RPMI8226 (cell line): Measurements from ENCODE around the gene USH1C.

ENCODE experiments used
- DNase-seq: peaks from one replicate; pipeline ENCODE4 v3.0.0-alpha.2; 2015

USH1C gene

DNA sequence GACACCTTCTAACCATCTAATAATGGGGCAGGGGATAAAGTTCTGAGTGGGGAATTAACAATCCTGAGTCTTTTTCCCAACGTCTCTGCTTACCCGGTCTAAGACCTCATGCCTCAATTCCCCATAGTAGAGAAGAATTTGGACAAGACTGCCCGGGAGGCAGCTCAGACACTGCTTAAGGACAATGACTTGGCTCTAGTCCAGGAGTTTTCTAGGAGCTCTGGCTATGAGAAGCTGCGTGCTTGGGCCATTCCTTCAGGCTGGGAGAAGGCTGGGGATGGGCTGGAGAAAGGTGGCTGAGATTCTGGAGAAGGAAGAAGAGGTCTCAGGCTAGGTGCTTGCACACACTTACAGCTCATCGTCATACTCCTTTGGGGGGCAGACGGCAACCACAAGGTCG lies 47.8 kb downstream of the USH1C start:
- DNase-seq = no peak

DNA sequence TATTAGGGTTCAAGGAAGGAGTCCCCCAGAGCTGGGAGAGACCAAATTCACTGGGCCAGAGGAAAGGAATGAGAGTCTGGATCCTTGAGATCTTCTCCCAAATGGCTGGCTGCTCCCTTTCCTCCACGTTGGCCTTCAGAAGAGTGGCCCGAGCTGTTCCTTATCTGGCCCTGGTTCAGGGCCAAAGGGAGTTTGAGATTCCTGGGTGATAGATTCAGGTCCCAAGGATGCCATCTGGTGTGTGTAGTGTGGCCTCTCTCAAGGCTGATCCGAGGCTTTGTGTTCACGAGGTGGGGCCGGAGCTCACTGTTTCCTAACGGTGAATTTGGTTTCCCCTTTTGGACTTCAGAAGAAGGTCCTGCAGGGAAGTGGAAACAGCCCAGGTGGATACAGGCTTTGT lies 50.2 kb downstream of the USH1C start:
- no peak for DNase-seq

DNA sequence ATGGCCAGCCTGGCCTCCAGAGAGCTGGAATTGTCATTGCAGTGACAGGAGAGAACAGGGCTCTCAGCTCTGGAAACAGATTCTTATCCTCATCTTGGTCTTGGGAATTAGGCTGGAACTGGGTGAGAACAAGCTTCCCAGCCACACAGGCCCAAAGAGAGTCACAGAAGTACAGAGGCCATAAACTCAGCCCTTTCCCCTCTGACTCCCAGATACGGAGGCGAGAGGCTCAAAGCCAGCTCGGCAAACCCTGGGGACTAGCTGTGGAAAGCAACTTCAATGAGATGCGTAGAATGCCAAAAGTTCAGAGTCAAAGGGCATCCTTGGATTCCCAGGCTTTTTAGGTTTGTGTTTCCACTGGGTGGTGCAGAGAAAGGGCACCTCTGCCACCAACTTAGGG lies 53.3 kb downstream of the USH1C start:
- DNase-seq = no peak

DNA sequence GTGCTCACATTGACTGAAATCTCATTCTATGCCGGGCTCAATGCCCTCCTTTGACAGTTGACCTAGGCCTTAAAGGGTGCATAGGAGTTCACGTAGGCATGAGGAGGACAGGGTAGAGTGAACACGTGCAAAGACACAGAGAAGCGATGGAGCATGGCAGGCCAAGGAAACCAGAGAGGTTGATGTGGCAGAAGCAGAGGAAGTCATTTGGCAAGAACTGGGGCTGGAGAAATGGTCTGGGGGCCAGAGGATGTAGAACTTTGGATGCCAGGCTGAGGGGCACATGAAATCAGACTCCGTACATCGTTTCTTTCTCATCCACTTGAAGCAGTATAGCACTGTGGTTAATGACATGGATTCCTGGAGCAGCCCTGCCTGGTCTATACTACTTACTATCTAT lies 54.0 kb downstream of the USH1C start:
- no peak for DNase-seq

DNA sequence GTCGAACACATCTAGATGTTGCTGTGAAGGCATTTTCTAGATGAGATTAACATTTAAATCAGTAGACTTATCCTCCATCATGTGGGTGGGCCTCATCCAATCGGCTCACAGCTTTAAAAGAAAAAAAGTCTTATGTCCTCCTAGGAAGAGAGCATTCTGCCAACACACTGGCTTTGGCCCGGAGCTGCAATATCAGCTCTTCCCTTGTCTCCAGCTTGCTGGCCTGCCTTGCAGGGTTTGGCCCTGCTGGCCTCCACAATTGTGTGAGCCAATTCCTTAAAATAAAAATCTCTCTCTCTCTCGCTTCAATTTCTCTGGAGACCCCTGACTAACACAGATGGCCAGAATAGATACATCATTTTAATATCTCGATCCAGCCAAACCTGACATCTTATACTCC lies 54.5 kb downstream of the USH1C start:
- no peak for DNase-seq

DNA sequence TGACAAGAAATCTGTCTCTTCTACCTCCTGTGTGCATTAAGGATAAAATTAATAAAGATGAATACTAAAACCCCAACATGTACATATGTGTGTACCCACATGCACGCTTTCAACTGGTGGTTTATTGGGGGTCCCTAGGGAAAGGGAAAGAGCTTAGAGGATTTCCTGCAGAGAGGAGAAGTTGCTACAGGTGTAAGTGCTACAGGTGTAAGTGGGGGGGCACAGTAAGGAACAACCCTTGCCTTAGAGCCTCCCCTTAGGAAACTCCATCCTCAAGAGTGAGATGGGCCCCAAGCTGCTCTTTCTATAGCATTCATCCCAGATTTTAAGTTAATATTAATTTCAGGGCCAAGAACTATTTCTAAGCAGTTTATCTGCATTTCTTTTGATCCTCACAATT lies 55.7 kb downstream of the USH1C start:
- DNase-seq = no peak

DNA sequence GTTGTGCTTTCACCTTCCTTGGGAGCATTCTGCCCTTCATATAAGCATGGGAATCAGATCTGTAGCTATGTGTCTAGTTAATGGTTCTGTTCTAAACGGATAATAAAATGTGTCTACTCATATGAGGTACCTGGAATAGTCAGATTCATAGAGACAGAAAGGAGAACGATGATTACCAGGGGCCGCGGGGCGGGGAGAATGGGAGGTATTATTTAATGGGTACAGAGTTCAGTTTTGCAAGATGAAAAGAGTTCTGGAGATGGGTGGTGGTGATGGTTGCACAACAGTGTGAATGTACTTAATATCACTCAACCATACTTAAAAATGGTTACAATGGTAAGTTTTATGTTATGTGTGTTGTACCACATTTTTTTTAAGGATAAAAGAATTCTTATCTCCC lies 57.6 kb downstream of the USH1C start:
- DNase-seq = no peak

DNA sequence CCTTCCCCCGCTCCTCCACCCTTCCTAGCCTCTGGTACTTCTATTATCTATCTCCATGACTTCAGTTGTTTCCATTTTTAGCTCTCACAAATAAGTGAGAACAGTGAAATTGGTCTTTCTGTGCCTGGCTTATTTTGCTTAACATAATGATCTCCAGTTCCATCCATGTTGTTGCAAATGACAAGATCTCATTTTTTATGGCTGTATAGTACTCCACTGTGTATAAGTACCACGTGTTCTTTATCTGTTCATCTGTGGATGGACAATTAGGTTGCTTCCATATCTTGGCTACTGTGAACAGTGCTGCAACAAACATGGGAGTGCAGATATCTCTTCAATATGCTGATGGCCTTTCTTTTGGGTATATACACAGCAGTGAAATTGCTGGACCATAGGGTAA lies 60.7 kb downstream of the USH1C start:
- DNase-seq = no peak

DNA sequence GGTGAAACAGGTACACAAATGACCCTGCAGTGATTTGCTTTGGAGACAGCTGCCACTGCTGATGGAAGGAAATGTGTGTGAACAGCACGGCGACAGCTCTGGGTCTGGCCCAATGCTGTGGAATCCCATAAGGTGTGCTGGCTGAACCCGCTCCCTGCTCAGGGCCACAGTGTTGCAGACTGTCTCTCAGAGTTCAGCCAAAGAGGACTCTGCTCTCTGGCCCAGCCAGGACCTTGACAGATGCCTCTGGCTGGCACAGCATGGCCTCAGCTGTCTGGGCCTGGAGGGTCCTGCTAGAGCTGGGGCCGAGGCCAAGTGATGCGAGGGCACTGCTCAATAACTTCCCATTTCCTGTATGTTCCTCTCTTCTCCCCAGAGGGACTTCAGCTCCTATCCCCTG lies 62.3 kb downstream of the USH1C start:
- no peak for DNase-seq

DNA sequence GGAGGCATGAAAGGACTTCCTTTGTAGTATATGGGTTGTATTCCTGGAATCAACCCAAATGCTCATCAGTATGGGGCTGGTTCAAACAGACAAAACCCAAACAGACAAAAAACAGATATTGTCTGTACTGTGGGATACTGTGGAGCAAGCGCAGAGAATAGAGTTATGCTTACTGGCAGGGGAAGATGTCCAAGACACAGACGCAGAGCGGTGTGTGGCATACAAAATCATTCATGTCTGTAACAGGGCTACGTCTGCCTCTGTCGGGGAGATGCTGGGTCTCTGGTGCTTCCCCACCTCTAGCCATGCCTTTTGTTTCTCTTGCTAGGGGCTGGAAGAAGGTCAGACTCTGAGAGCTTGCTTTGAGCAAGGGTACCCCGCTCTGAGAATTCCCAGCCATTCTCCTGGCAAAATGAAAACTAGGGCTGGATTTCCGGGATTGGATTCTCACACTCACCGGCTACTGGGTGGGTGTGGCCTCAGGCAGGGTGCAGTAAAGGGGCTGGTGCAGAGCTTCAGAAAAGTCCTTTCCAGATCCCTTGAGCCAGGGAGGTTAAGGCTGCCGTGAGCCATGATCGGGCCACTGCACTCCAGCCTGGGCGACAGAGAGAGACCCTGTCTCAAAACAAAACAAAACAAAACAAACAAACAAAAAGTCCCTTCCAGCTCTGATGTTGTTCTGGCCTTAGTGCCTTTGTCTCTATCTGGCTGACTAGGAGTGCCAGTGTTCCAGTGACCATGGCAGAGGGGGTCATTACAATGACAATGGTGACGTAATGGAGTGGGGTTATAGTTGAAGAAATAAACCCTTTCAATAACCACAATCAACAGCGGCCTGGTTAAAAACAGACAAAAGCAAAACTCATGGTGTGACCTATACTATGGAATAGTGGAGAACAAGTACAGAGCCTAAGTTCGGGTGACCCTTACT lies 64.7 kb downstream of the USH1C start:
- DNase-seq = no peak

DNA sequence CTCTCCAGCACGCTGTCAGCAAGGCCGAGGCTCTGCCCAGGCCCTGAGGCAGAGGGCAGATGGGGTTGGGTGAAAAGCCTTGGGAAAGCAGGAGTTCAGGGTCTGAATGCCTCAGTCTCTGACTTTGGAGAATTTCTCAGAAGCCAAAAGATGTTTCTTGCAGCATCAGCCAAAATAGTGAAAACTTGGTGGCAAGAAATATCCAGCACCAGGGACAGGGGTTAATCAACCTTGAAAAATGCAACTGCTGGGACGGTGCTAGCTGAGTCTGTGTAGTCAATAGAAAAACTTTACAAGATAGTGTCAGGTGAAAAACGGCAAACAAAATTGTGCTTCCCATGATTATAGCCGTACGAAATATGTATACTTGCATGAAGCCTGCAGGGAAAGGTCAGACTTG lies 66.1 kb downstream of the USH1C start:
- no peak for DNase-seq

DNA sequence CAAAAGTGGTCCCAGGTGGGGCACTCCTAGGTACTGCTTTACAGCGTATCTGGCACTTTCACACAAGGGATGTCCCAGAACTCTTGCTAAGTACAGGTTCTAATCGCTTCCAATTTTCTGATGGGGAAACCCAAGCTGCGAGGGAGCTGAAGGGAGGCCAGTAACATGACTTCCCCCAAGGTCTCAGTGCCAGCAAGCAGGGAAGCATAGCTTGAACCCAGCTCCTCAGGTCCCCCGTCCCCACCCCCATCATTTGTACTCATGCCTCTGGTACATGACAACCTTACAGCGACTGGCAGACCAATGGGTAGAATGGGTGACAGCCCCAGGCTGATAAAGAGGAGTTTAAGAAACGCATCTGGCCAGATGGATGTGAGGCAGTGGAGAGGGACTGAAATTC lies 66.9 kb downstream of the USH1C start:
- no peak for DNase-seq

DNA sequence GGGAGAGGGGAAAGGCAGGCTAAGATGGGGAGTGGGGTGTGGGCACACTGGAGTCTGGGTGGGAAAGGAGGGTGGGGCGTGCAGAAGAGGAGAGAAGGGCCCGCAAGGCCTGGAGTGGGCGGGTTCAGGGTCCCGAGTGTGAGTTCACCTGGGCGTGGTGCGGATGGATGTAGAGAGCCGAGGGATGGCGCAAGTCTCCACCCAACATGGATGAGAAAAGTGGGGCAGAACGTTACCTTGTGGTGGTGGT lies 67.2 kb downstream of the USH1C start:
- no peak for DNase-seq

DNA sequence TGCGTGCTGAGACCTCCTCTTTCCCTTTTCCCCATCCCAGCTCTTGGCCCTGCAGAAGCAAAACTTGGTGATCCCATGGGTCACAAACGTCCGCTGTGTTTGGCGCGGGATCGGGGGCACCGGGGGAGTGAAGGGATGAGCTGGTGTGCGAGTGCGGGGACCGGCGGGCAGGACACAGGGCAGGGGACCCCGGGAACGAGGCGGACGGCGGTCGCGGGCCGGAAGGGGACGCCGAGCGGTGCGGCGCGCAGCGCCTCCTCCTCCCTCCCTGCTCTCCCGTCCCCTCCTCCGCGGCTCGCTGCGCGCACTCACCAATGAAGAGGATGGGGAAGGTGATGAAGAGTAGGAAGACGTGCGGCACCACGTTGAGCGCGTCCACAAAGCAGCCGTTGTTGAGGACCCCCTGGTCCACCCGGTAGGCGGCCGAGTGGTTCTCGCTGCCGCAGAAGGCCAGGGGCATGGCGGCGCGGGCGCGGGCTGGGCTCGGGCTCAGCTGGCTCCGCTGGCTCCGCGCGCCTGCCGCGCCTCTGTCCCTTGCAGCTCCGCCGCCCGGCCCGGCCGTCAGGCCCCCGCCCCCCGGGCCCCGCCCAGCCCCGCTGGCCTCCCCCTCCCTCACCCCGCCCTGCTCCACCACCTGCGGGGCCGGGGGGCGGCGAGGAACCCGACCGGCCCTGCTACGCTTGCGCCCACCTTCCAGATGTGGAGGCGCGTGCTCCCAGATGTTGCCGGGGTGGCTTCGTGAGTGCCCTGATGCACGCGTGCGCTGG lies 67.7 kb downstream of the USH1C start, which contains the start of gene ABCC8:
TSS of gene ABCC8 (minus strand) at position 529 of the 767 bp plus-strand sequence. CDS start at position 460, 69 bp downstream.
- no peak for DNase-seq

DNA sequence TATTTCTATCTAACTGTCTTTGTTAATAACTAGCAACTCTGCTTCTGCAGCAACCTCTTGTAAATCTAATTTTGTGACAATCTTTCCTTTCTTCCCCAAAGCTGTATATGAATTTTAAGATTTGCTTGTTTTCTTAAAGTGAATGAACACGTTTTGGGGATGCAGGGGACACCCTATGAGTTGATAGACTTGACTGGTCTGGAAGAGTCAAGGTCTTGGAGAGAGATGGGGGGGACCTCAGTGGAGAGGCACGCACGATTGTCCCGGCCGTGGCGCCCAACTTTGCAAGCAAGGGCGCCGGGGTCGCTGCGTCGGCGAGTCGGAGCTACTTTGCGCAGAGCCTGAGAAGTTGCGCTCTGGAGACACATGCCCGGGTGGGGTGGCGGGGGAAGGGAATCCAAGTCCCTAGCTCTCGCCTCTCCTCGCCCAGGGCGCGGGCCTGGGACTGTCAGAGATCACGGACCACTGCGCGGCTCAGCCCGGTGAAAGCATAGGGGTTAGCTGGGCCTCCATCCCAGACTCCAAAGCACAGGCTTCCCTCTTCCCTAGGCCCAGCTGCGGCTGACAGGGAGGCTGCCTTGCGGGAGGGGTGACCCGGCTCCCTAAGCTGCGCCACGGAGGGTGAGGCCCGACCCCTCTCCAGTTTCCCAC lies 68.4 kb downstream of the USH1C start:
- no peak for DNase-seq

DNA sequence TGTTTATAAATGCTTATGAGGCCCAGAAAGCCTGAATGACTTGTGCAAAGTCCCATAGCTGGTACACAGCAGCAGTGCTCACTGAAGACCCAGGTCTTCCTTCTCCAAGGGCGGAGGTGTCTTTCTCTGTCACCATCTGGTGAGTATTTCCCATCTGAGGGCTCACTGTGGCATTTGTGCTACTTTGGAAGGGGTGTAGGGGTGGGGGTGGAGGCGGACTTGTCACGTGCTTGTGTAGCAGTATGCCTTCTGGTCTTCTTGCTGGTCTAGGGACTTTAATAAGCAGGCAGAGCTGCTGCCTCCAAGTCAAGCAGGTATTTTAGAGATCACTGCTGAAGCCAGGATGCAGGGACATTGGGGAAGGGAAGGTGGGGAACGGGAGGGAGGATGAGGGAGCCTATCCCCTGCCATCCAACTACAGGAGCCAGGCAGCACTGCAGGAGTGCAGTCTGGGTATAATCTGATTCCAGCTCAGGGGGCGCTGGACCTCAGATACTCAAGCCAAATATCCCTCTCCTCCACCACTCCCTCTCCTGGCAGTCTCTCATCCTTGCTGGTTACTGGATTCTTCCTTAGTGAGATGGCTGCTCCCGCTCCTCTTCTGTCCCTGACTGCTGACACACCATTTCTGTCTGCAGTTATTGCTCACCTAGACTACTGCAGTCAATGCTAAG lies 71.0 kb downstream of the USH1C start:
- DNase-seq = peak; percentile 13

DNA sequence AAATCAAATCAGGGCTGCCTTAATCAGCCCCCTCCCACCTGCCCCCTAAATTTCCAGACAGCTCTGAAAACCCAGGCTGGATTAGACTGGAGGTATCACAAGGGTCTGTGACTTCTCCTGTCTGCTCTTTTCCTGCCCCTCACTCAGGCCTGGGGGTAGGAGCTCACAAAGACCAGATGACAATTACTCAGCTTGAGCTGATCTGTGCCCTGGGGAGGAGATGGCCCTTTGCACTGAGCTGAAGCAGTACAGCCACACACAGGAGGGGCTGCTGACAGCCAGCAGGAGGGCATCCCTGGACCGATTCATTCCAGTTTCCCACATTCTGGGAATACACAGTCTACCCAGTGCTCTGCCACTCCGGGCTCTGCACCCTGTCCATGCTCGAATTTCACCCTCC lies 71.7 kb downstream of the USH1C start:
- DNase-seq = no peak

DNA sequence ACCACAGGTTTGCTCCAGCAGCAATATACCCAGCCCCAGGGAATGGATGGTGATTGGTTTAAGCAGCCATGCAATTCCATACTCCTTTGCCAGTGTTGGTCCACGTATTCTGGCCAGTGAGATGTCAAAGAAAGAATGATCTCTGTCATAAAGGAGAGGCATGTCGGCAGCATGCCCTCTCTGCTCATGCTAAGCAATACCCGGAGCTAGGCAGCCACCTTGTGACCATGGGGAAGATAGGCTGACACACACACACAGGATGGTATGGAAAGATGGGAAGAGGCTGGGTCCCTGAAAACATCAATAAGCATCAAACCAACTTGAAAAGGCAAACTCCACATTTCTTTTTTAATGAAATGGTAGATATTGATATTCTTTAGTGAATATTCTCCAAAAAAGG lies 72.7 kb downstream of the USH1C start:
- peak; percentile 16 for DNase-seq

DNA sequence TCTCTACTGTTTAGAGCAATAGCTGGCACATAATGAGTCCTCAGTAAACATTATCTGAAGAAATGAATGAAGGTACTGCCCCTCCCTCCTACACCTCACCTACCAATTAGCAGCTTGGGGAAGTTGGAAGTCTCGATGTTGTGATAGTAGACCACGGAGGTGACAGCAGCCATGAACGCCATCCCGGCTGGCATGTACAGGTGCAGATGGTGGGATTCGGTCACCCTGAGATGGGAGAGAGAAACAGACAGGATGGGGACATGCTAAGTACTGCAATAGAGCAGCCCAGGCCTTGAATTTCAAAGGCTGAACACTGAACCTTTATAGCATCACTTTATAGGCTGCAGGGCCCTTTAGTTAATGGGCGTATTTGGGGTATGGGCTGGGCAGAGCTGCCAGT lies 74.2 kb downstream of the USH1C start:
- no peak for DNase-seq

DNA sequence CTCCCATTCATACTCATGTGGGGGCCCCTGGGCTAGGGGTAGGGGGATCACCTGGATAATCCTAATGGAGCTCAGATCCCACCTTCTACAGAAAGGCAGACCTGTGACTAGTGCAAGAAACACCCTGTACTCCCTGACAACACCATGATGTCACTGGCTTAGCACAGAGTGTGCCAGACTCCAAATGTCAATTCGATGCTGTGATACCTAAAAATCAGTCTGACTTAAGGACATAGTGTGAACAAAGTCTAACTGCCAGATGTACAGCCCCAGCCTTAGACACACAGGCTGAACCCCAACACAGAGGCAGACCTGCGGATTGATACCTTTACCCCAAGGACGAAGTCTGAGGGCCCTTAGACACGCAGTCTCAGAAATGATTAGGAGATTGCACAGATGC lies 76.1 kb downstream of the USH1C start:
- DNase-seq = no peak

DNA sequence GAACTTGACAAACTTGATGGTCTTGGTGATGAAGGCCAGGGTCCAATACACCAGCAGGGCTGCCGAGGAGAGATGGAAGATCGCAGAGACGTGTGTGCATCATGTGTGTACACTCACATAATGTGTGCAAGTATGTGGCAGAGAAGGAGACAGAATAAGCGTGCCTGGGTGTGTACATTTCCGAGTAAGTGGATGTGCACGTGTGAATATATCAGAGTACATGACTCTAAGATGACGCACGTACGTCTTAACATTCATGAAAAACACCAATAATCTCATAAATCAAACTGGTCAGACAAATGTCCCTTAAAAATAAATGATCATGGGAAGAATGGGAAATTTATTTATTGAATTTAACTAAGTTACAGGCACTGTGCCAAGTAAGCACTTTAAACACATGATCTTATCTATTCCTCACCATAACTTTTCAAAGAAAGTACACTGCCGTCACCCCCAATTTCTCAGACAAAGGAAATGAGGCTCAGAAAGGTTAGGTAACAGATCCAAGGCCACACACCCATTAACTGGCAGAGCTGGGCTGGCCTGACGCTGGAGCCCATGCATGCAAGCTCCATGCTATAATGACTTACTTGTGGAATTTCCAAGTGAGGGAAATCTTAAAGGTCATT lies 80.6 kb downstream of the USH1C start:
- DNase-seq = no peak

DNA sequence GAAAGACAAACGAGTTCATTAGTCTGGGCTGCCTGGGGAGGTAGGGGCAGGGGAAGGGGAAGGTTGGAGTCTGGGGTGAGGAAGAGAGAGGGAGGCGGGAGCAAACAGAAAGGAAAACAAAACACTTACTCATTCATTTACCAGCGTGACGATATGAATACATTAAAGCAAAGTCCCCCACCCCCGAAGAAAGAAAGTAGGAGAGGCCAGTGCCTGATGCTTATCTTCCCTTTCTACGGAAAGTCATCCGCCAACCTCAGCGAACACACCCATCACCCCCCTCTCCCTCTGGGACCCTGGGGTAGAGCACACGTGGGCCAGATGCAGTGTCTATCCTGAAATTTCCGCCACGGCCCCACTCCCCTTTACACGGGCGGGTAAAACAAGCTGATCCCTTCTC lies 81.3 kb downstream of the USH1C start:
- DNase-seq = no peak

DNA sequence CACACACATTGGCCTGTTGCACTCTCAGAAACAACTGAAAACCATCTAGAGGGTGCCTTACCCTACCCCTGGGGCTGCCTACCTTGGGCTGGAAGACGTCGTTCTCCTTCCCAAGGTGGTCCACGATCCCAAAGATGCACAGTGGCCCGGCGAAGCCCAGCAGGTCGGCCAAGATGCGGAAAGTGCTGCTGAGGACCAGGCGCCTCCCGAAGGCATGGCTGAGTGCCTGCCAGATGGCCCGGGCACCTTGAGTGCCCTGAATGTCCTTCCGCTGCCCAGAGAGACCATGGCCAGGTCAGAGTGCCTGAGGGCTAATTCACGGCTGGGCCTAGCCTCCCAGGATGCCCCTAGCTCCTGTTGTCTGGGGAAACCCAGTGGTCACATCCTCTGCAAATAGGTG lies 83.8 kb downstream of the USH1C start:
- no peak for DNase-seq
